GM18907 (cell line): ENCODE data around the gene EMP2.

Source experiments
- ATAC-seq: cut with Tn5 transposase; IDR thresholded peaks from one replicate; pipeline ENCODE4 v1.9.1; 2021; ENCODE audit warnings: mild to moderate bottlenecking, moderate library complexity; ENCODE audit not compliant: unreplicated experiment

EMP2 gene

GRCh38 chr16:10494343-10495030, 85.9 kb downstream of the EMP2 start:
- no peak for ATAC-seq

GRCh38 chr16:10493276-10493675, 87.1 kb downstream of the EMP2 start:
- no peak for ATAC-seq

GRCh38 chr16:10490141-10490540, 90.3 kb downstream of the EMP2 start:
- ATAC-seq, result no peak

- ATAC-seq, result no peak
Measured at GRCh38 chr16:10485698-10486382, 94.6 kb downstream of the EMP2 start.

GRCh38 chr16:10485159-10485558, 95.2 kb downstream of the EMP2 start:
- no peak for ATAC-seq

GRCh38 chr16:10480151-10480550, 100.2 kb downstream of the EMP2 start:
- ATAC-seq, result no peak
